NT2/D1 (cell line): ENCODE data around the gene SLAMF6.

Experiments used
- DNase-seq: peaks from one replicate; pipeline ENCODE4 v3.0.0-alpha.2; 2011; ENCODE audit warnings: low read depth, low spot score
- H3K27me3 ChIP-seq: 2 replicates; pipeline ENCODE4 v1.6.0; 2011; ENCODE audit warnings: mild to moderate bottlenecking; ENCODE audit not compliant: insufficient read length, insufficient read depth
- H3K36me3 ChIP-seq: 2 replicates; pipeline ENCODE4 v1.6.1; 2011; ENCODE audit warnings: mild to moderate bottlenecking, low read length, mixed read lengths; ENCODE audit not compliant: insufficient read depth, insufficient read length
- H3K4me1 ChIP-seq: 2 replicates; pipeline ENCODE4 v1.5.1; 2011; ENCODE audit not compliant: insufficient read depth, insufficient read length
- H3K4me3 ChIP-seq: 2 replicates; pipeline ENCODE4 v1.5.1; 2011; ENCODE audit warnings: low read depth; ENCODE audit not compliant: insufficient read length
- H3K9ac ChIP-seq: 2 replicates; pipeline ENCODE4 v1.6.0; 2011; ENCODE audit warnings: low read depth; ENCODE audit not compliant: insufficient read length
- H3K9me3 ChIP-seq: 2 replicates; pipeline ENCODE4 v1.5.1; 2011; ENCODE audit warnings: mild to moderate bottlenecking, low read length; ENCODE audit not compliant: insufficient read depth
- SUZ12 ChIP-seq: IDR thresholded peaks from 2 replicates; pipeline ENCODE4 v1.6.1; 2011; ENCODE audit not compliant: insufficient read length, insufficient read depth; ENCODE audit errors: extremely low read depth
- YY1 ChIP-seq: IDR thresholded peaks from 2 replicates; pipeline ENCODE4 v1.6.1; 2011; ENCODE audit not compliant: insufficient read length, insufficient read depth
- ZNF274 ChIP-seq: IDR thresholded peaks from 2 replicates; pipeline ENCODE4 v1.6.1; 2011; ENCODE audit warnings: mild to moderate bottlenecking, low read depth, low read length

SLAMF6 gene

DNA sequence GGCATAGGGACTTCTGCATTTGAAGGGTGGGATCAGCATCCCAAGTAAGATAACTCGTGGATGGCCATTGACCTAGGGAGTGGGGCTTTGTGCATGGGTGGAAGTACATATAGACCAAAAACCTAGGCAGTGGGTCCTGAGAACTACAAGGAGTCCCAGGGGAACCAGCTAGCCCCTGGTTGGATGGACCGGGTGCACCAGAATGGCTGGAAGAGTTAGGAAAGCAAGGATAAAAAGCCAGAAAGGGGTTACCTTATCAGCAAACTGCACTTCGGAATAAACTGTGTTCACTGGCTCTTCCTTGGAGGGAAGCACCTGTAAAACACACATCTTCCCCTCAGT is 26.6 kb upstream of the SLAMF6 start:
- no peak for TF ChIP-seq ZNF274
- DNase-seq, result no peak
- no peaks in the 10 kb centered on the region for H3K36me3 ChIP-seq
- H3K4me3 ChIP-seq, result no peak overlapping the region
- H3K4me1 ChIP-seq, result no peaks in the 10 kb centered on the region
- H3K27me3 ChIP-seq, result no peaks in the 10 kb centered on the region
- H3K9ac ChIP-seq, result no peak overlapping the region
- H3K9me3 ChIP-seq, result no peaks in the 10 kb centered on the region; the same call in 1 of the 2 replicates

GRCh38 chr1:160548960-160549664 is 26.1 kb upstream of the SLAMF6 start:
- no peaks in the 10 kb centered on the region for H3K4me1 ChIP-seq
- H3K9me3 ChIP-seq, result no peaks in the 10 kb centered on the region; the same call in 1 of the 2 replicates
- no peak overlapping the region for H3K4me3 ChIP-seq
- no peak overlapping the region for H3K9ac ChIP-seq
- no peaks in the 10 kb centered on the region for H3K27me3 ChIP-seq
- TF ChIP-seq SUZ12, result no peak
- no peak for TF ChIP-seq YY1
- no peak for TF ChIP-seq ZNF274
- no peaks in the 10 kb centered on the region for H3K36me3 ChIP-seq
- no peak for DNase-seq

GRCh38 chr1:160548183-160548582 is 25.1 kb upstream of the SLAMF6 start:
- no peaks in the 10 kb centered on the region for H3K4me1 ChIP-seq
- H3K27me3 ChIP-seq, result no peaks in the 10 kb centered on the region
- H3K36me3 ChIP-seq, result no peaks in the 10 kb centered on the region
- H3K9me3 ChIP-seq, result no peaks in the 10 kb centered on the region; the same call in 1 of the 2 replicates
- no peak overlapping the region for H3K4me3 ChIP-seq
- TF ChIP-seq YY1 (no peak), ZNF274 (no peak), SUZ12 (no peak)
- no peak overlapping the region for H3K9ac ChIP-seq
- no peak for DNase-seq

DNA sequence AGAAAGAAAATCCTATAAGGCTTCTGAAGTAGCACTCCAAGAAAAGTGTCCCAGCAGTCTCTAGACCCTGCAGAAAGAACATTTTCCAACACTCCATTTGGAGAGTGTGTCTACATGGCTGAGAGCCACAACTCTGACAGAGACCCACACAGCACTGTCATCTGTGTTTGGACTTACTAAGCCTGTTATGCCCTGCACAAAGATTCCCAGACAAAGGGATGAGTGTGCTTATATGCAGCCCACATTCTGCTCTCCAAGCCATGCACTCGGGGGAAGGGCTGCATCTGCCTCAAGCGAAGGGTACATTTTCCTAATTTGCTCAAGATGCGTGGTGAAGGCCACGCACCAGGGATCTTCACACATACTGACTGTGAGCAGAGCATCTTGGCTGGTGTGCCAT is 24.4 kb upstream of the SLAMF6 start:
- H3K4me3 ChIP-seq, result no peak overlapping the region
- H3K4me1 ChIP-seq, result no peaks in the 10 kb centered on the region
- H3K36me3 ChIP-seq, result no peaks in the 10 kb centered on the region
- TF ChIP-seq SUZ12 (no peak), YY1 (no peak), ZNF274 (no peak)
- H3K9ac ChIP-seq, result no peak overlapping the region
- H3K27me3 ChIP-seq, result no peaks in the 10 kb centered on the region
- H3K9me3 ChIP-seq, result no peaks in the 10 kb centered on the region; the same call in 1 of the 2 replicates
- no peak for DNase-seq

- DNase-seq, result no peak
- no peak for TF ChIP-seq YY1
- TF ChIP-seq SUZ12, result no peak
- TF ChIP-seq ZNF274, result no peak
- Histone ChIP-seq H3K36me3 (no peaks in the 10 kb centered on the region), H3K27me3 (no peaks in the 10 kb centered on the region), H3K4me3 (no peak overlapping the region), H3K9ac (no peak overlapping the region), H3K9me3 (no peaks in the 10 kb centered on the region; the same call in 1 of the 2 replicates), H3K4me1 (no peaks in the 10 kb centered on the region)
Observed at GRCh38 chr1:160546942-160547341, 23.9 kb upstream of the SLAMF6 start.

GRCh38 chr1:160544647-160545046 is 21.6 kb upstream of the SLAMF6 start:
- H3K9ac ChIP-seq, result no peak overlapping the region
- no peaks in the 10 kb centered on the region for H3K9me3 ChIP-seq
- H3K36me3 ChIP-seq, result no peaks in the 10 kb centered on the region
- no peak for DNase-seq
- no peak for TF ChIP-seq YY1
- TF ChIP-seq SUZ12, result no peak
- H3K4me1 ChIP-seq, result no peaks in the 10 kb centered on the region
- H3K4me3 ChIP-seq, result no peak overlapping the region
- no peaks in the 10 kb centered on the region for H3K27me3 ChIP-seq

DNA sequence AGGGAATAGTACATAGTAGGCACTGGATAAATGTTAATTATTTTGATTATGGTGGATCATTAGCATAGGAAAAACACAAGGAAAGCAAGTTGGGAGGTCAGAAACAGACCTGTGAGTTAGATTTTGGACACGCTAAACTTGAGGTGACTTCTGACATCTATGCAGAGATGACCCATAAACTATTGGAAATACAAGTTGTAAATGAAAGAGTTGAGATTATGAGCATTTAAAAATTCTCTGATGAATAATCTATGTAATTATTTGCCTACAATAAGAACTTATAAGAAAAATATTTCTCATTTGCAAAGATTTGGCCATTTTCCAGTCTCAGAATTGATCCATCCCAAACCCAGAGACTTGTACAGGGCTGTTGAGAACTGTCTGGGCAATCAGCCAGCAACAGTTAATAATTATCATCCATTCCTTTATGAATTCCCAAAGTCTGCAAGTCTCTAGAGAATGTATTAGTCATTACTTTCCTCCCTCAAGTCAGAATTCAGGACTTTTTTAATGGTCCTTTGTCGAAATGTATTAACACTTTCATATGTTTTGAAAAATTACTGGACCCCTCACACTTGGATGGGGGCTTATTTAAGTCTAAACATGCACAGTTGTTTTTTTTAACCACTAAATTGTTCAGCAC is 19.4 kb upstream of the SLAMF6 start:
- H3K9me3 ChIP-seq, result no peaks in the 10 kb centered on the region
- H3K4me3 ChIP-seq, result no peak overlapping the region
- H3K27me3 ChIP-seq, result no peaks in the 10 kb centered on the region
- no peak overlapping the region for H3K9ac ChIP-seq
- H3K4me1 ChIP-seq, result no peaks in the 10 kb centered on the region
- TF ChIP-seq YY1 (no peak), ZNF274 (no peak), SUZ12 (no peak)
- DNase-seq, result no peak
- H3K36me3 ChIP-seq, result no peaks in the 10 kb centered on the region
